OCI-LY7 (cell line): ENCODE measurements around the gene PPARG. TPM values are rescaled to one million over a fixed set of nuclear protein-coding genes. Genes with fewer than 3 reads are reported as not detected.

ENCODE experiments used
- BruUV-seq: library from RNA; stranded (reverse); fragments of 400-500 nt; replicated peaks from 2 replicates; lab custom pipeline; 2021; lab: Mats Ljungman, UMichigan
- CTCF ChIA-PET: fragments of 300-600 bp; sonication (Branson Sonifier 250); formaldehyde crosslinking; loops from one replicate; lab custom pipeline; 2022; ENCODE audit warnings: antibody characterized with exemption; ENCODE audit not compliant: unreplicated experiment; lab: Charles Lee
- POLR2A ChIA-PET: fragments of 300-600 bp; sonication (Branson Sonifier 250); formaldehyde crosslinking; loops from one replicate; lab custom pipeline; 2022; ENCODE audit warnings: antibody characterized with exemption; lab: Charles Lee
- DNase-seq: peaks from one replicate; pipeline ENCODE4 v3.0.0-alpha.2; 2015; ENCODE audit warnings: low spot score
- H2AFZ ChIP-seq: fragments of 200-600 bp; sonication (generic), shearing (Covaris generic); 2 replicates; pipeline ENCODE4 v1.6.1; 2014; ENCODE audit warnings: mild to moderate bottlenecking, antibody characterized with exemption, low read length, moderate library complexity
- H3K27ac ChIP-seq: fragments of 200-600 bp; sonication (generic); 2 replicates; pipeline ENCODE4 v1.5.1; 2014; ENCODE audit warnings: mixed run types, low read depth, mild to moderate bottlenecking, moderate library complexity, low read length, inconsistent platforms; ENCODE audit not compliant: poor library complexity, severe bottlenecking
- H3K36me3 ChIP-seq: fragments of 200-600 bp; sonication (generic); 2 replicates; pipeline ENCODE4 v1.6.1; 2014; ENCODE audit warnings: mild to moderate bottlenecking, antibody characterized with exemption, low read length, moderate library complexity, mixed read lengths; ENCODE audit not compliant: insufficient read depth
- H3K4me1 ChIP-seq: fragments of 200-600 bp; sonication (generic); 2 replicates; pipeline ENCODE4 v1.5.1; 2014; ENCODE audit warnings: mild to moderate bottlenecking, low read length; ENCODE audit not compliant: insufficient read depth, poor library complexity, severe bottlenecking
- H3K4me2 ChIP-seq: fragments of 200-600 bp; sonication (generic); 2 replicates; pipeline ENCODE4 v1.6.1; 2014; ENCODE audit warnings: mild to moderate bottlenecking, low read length
- H3K4me3 ChIP-seq: fragments of 200-600 bp; sonication (generic); 2 replicates; pipeline ENCODE4 v1.5.1; 2014; ENCODE audit warnings: mild to moderate bottlenecking, low read depth, low read length; ENCODE audit not compliant: poor library complexity, severe bottlenecking
- H3K79me2 ChIP-seq: fragments of 200-600 bp; sonication (generic); 2 replicates; pipeline ENCODE4 v1.6.1; 2016; ENCODE audit warnings: low read depth, mild to moderate bottlenecking, low read length, moderate library complexity, mixed read lengths; ENCODE audit not compliant: insufficient read depth
- H3K9me2 ChIP-seq: fragments of 200-600 bp; sonication (generic); 2 replicates; pipeline ENCODE4 v1.6.1; 2016; ENCODE audit warnings: mild to moderate bottlenecking, low read length, mixed read lengths; ENCODE audit not compliant: insufficient read depth
- H3K9me3 ChIP-seq: fragments of 200-600 bp; sonication (generic); 2 replicates; pipeline ENCODE4 v1.6.1; 2014; ENCODE audit warnings: mild to moderate bottlenecking, mixed run types, low read length, mixed read lengths
- H4K20me1 ChIP-seq: fragments of 200-600 bp; sonication (generic); 2 replicates; pipeline ENCODE4 v1.6.1; 2014; ENCODE audit warnings: mild to moderate bottlenecking, antibody characterized with exemption, low read length, moderate library complexity, mixed read lengths; ENCODE audit not compliant: insufficient read depth
- CTCF ChIP-seq: fragments of 200-600 bp; sonication (generic); conservative IDR thresholded peaks from 2 replicates; pipeline ENCODE4 v1.5.1; 2014; ENCODE audit warnings: mild to moderate bottlenecking, antibody characterized with exemption, low read length, moderate library complexity, mixed read lengths
- EZH2phosphoT487 ChIP-seq: fragments of 200-600 bp; sonication (generic); IDR thresholded peaks from 2 replicates; pipeline ENCODE4 v1.6.1; 2018; ENCODE audit warnings: low read depth, borderline replicate concordance, mild to moderate bottlenecking, mixed run types, antibody characterized with exemption, low read length, moderate library complexity, mixed read lengths
- intact Hi-C: fragments of 100-400 bp; cut with micrococcal nuclease; formaldehyde crosslinking; loops from one replicate; pipeline ENCODE4 v1.10.0; 2022; ENCODE audit not compliant: unreplicated experiment
- total RNA-seq, 2 experiments: library from RNA; depleted of rRNA in 1 of 2; stranded (reverse); fragments of >200 nt in 1 of 2; shearing (Covaris generic) in 1 of 2; gene quantifications; 2 replicates each; pipeline ENCODE4 v1.2.3, GENCODE V29; 2014 to 2022

The PPARG gene
- total RNA-seq, 2 experiments from 2014 or later = not detected

DNA sequence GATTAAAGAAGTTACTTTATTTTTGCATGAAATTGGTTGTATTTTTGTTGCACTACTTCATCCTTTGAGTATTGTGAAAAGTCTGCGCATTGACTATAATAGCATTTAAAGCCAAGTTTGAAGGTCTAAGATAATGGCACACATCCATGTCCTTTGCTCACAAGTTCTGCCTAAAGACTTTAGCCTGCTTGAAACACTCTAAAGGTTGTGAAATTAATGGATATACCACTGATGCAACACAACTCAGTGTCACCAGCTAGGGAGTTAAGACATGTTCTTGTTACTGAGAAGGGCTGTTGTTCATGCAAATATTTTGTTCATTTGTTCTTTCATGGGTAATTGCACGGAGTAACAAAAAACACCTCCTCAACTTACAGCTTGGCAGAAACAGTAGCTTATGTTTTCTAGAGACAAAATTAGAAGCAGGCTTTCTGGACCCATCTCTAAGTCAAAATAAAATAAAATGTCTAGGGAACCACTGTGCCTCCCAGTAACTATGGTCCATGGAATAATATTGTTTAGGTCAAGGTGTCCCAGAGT lies 83.9 kb downstream of the PPARG start:
- CTCF ChIA-PET = no interaction called here
- Histone ChIP-seq H3K36me3 (no peaks in the 10 kb centered on the region), H3K79me2 (no peaks in the 10 kb centered on the region), H3K27ac (no peak overlapping the region), H3K4me1 (no peaks in the 10 kb centered on the region), H3K9me2 (no peaks in the 10 kb centered on the region), H4K20me1 (no peaks in the 10 kb centered on the region), H2AFZ (no peak overlapping the region), H3K4me2 (no peak overlapping the region), H3K9me3 (no peaks in the 10 kb centered on the region), H3K4me3 (no peak overlapping the region)
- DNase-seq = no peak
- BruUV-seq = no TSS peak
- intact Hi-C loops = no loop called here
- POLR2A ChIA-PET = interaction anchor here (0.6 to 0.7 kb wide), 2 partner anchors 11 to 1304 kb away, joined by 3 to 4 read pairs; no protein-coding TSS in a partner anchor
- TF ChIP-seq CTCF = no peak
- TF ChIP-seq EZH2phosphoT487 = no peak

- Histone ChIP-seq H3K4me2 (no peak overlapping the region), H3K36me3 (no peaks in the 10 kb centered on the region), H4K20me1 (no peaks in the 10 kb centered on the region), H3K9me2 (no peaks in the 10 kb centered on the region), H3K4me1 (no peaks in the 10 kb centered on the region), H3K9me3 (no peaks in the 10 kb centered on the region), H3K27ac (no peak overlapping the region), H3K4me3 (no peak overlapping the region), H3K79me2 (no peaks in the 10 kb centered on the region), H2AFZ (no peak overlapping the region)
- ChIA-PET CTCF (no interaction called here), POLR2A (interaction anchor here (0.7 kb wide), 1 partner anchor 1707 kb away, joined by 3 read pairs; no protein-coding TSS in a partner anchor)
- no peak for TF ChIP-seq CTCF
- TF ChIP-seq EZH2phosphoT487 = no peak
- intact Hi-C loops = no loop called here
- BruUV-seq = no TSS peak
- DNase-seq = no peak
Measured at GRCh38 chr3:12375572-12375971, 86.7 kb downstream of the PPARG start.

DNA sequence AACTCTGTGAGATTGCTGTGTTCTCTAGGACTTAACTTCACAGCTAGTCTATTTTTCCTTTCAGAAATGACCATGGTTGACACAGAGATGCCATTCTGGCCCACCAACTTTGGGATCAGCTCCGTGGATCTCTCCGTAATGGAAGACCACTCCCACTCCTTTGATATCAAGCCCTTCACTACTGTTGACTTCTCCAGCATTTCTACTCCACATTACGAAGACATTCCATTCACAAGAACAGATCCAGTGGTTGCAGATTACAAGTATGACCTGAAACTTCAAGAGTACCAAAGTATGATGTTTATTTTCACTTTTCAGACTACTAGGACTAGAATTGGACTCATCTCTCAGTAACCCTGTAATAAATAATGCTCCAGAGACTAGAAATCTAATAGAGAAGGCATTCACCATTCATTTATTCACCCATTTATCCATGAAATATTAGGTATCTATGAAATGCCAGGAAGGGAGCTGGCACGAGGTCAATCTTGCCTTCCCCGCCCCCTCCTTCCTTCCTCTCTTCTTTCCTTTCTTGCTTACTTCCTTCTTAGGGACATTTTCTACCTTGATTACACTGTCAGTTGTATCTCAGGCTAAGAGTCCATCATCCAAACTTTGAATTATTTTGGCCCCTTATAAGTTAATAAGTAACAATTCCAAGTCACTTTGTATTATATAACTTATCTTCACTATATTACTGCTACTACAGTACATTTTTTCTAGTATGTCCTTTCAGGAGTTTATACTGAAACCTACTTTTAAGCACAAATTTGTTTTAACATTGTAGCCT lies 91.0 kb downstream of the PPARG start:
- Histone ChIP-seq H3K4me3 (no peak overlapping the region), H4K20me1 (no peaks in the 10 kb centered on the region), H2AFZ (no peak overlapping the region), H3K4me1 (no peaks in the 10 kb centered on the region), H3K79me2 (no peaks in the 10 kb centered on the region), H3K9me3 (no peaks in the 10 kb centered on the region), H3K36me3 (no peaks in the 10 kb centered on the region), H3K27ac (no peak overlapping the region), H3K4me2 (no peak overlapping the region), H3K9me2 (no peaks in the 10 kb centered on the region)
- DNase-seq = no peak
- intact Hi-C loops = no loop called here
- TF ChIP-seq EZH2phosphoT487 = no peak
- ChIA-PET CTCF (no interaction called here), POLR2A (no interaction called here)
- no TSS peak for BruUV-seq
